ENCODE measurements around the gene SLFN12L. TPM values are rescaled to one million over a fixed set of nuclear protein-coding genes. Genes with fewer than 3 reads are reported as not detected.
"Not testable (repeated sequence)": the region's sequence is repeated elsewhere in the genome, so short reads cannot be mapped to it uniquely, and the experiment has no call there.

Gene SLFN12L
- total RNA-seq, 1 donor from 2014 or later: not detected

- Mint-ChIP-seq H3K36me3 (ENCODE audit: low read depth) (no peaks in the 10 kb centered on the region), H3K9me3 (ENCODE audit: low read depth) (no peaks in the 10 kb centered on the region), H3K4me3 (ENCODE audit: unreplicated experiment) (no peak overlapping the region), H3K27me3 (ENCODE audit: low read depth) (peaks cover 4% of the 10 kb centered on the region), H3K27ac (ENCODE audit: unreplicated experiment) (no peak overlapping the region), H3K4me1 (ENCODE audit: low read depth) (peaks cover 12% of the 10 kb centered on the region)
- DNase-seq (ENCODE audit: low spot score): no peak
- TF ChIP-seq CTCF (IDR thresholded peaks at IDR 0.05): no peak
Observed at GRCh38 chr17:35536664-35537171, 760 bp downstream of the SLFN12L start.

GRCh38 chr17:35535406-35535805 is 2.1 kb downstream of the SLFN12L start:
- H3K4me1 Mint-ChIP-seq (ENCODE audit: low read depth); H3K4me3 Mint-ChIP-seq (ENCODE audit: unreplicated experiment); DNase-seq (ENCODE audit: low spot score); H3K27me3 Mint-ChIP-seq (ENCODE audit: low read depth); H3K27ac Mint-ChIP-seq (ENCODE audit: unreplicated experiment); H3K36me3 Mint-ChIP-seq (ENCODE audit: low read depth); H3K9me3 Mint-ChIP-seq (ENCODE audit: low read depth): not testable (repeated sequence)

- no peak overlapping the region for H3K27ac Mint-ChIP-seq (ENCODE audit: unreplicated experiment)
- H3K9me3 Mint-ChIP-seq (ENCODE audit: low read depth): no peaks in the 10 kb centered on the region
Observed at GRCh38 chr17:35534576-35535093, 2.8 kb downstream of the SLFN12L start.

GRCh38 chr17:35531160-35531559 is 6.3 kb downstream of the SLFN12L start:
- Mint-ChIP-seq H3K27me3 (ENCODE audit: low read depth) (peaks cover 23% of the 10 kb centered on the region), H3K36me3 (ENCODE audit: low read depth) (peaks cover 2% of the 10 kb centered on the region), H3K4me1 (ENCODE audit: low read depth) (no peaks in the 10 kb centered on the region), H3K27ac (ENCODE audit: unreplicated experiment) (no peak overlapping the region), H3K4me3 (ENCODE audit: unreplicated experiment) (no peak overlapping the region), H3K9me3 (ENCODE audit: low read depth) (peaks cover 9% of the 10 kb centered on the region)
- no peak for DNase-seq (ENCODE audit: low spot score)
- no peak for TF ChIP-seq CTCF (IDR thresholded peaks at IDR 0.05)

More at GRCh38 chr17:35534576-35535093, 2.8 kb downstream of the SLFN12L start:
- Mint-ChIP-seq H3K36me3 (ENCODE audit: low read depth) (no peaks in the 10 kb centered on the region), H3K4me3 (ENCODE audit: unreplicated experiment) (no peak overlapping the region), H3K27me3 (ENCODE audit: low read depth) (peaks cover 2% of the 10 kb centered on the region), H3K4me1 (ENCODE audit: low read depth) (peaks cover 4% of the 10 kb centered on the region)
- no peak for TF ChIP-seq CTCF (IDR thresholded peaks at IDR 0.05)
- DNase-seq (ENCODE audit: low spot score): no peak

GRCh38 chr17:35529866-35530265 is 7.6 kb downstream of the SLFN12L start:
- TF ChIP-seq CTCF (IDR thresholded peaks at IDR 0.05): no peak
- DNase-seq (ENCODE audit: low spot score): no peak
- Mint-ChIP-seq H3K9me3 (ENCODE audit: low read depth) (peaks cover 20% of the 10 kb centered on the region), H3K36me3 (ENCODE audit: low read depth) (peaks cover 2% of the 10 kb centered on the region), H3K27me3 (ENCODE audit: low read depth) (peaks cover 36% of the 10 kb centered on the region), H3K4me1 (ENCODE audit: low read depth) (no peaks in the 10 kb centered on the region), H3K4me3 (ENCODE audit: unreplicated experiment) (no peak overlapping the region), H3K27ac (ENCODE audit: unreplicated experiment) (no peak overlapping the region)

- H3K27ac Mint-ChIP-seq (ENCODE audit: unreplicated experiment); H3K4me1 Mint-ChIP-seq (ENCODE audit: low read depth); H3K36me3 Mint-ChIP-seq (ENCODE audit: low read depth); DNase-seq (ENCODE audit: low spot score); H3K4me3 Mint-ChIP-seq (ENCODE audit: unreplicated experiment): not testable (repeated sequence)
- Mint-ChIP-seq H3K27me3 (ENCODE audit: low read depth) (peaks cover 38% of the 10 kb centered on the region), H3K9me3 (ENCODE audit: low read depth) (peaks cover 21% of the 10 kb centered on the region)
Observed at GRCh38 chr17:35529326-35529725, 8.2 kb downstream of the SLFN12L start.

All from chondrocyte (in vitro differentiated cells).